Choroid plexus epithelial cell (primary cell): ENCODE measurements around the gene YLPM1.
"Not testable (repeated sequence)": the region's sequence is repeated elsewhere in the genome, so short reads cannot be mapped to it uniquely, and the experiment has no call there.

Experiments used
- DNase-seq: peaks from one replicate; pipeline ENCODE4 v3.0.0-alpha.2; 2010; ENCODE audit warnings: low read depth
- H3K4me3 ChIP-seq: 2 replicates; pipeline ENCODE4 v1.5.1; 2011; ENCODE audit warnings: low read depth, mild to moderate bottlenecking, control low read depth, low read length, moderate library complexity
- CTCF ChIP-seq: conservative IDR thresholded peaks from 2 replicates; pipeline ENCODE4 v1.5.1; 2011; ENCODE audit warnings: low read depth, mild to moderate bottlenecking, control low read depth, inconsistent platforms, low read length, moderate library complexity

YLPM1 gene

GRCh38 chr14:74735125-74735524, 28.0 kb upstream of the YLPM1 start:
- no peak for TF ChIP-seq CTCF
- no peak for DNase-seq
- H3K4me3 ChIP-seq, result no peak overlapping the region

DNA sequence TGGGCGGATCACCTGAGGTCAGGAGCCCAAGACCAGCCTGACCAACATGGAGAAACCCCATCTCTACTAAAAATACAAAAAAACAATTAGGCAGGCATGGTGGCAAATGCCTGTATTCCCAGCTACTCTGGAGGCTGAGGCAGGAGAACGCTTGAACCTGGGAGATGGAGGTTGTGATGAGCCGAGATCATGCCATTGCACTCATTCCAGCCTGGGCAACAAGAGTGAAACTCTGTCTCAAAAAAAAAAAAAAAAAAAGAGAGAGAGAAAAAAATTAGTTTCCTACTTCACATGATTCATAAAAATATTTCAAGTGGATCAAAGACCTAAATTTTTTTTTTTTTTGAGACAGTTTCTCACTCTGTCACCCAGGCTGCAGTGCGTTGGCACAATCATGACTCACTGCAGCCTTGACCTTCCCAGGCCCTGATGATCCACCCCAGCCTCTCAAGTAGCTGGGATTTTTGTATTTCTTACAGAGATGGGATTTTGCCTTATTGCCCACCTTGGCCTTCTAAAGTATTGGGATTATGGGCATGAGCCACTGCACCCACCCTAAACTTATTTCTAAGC, 25.3 kb upstream of the YLPM1 start:
- DNase-seq, result peak; percentile 19
- TF ChIP-seq CTCF, result no peak
- H3K4me3 ChIP-seq, result no peak overlapping the region

GRCh38 chr14:74739293-74740030, 23.7 kb upstream of the YLPM1 start:
- DNase-seq, result no peak
- TF ChIP-seq CTCF, result no peak
- H3K4me3 ChIP-seq, result no peak overlapping the region

DNA sequence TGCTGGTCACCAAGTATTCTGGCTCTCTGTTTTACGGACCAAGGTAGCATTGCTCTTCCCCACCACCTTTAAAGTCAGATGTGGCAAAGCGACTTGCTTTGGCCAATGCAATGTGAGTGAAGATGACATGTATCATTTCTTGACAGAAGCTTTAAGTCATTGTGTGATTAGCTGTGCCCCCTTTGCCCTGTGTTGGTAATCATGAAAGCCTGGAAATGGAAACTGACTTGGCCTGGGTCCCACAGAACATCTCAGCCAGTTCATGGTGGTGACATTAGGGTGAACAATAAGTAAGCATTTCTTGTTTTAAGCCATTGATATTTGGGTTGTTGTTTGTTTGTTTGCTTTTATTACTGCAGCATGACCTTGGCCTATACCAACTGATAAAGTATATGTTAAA, 15.9 kb upstream of the YLPM1 start:
- DNase-seq, result no peak
- TF ChIP-seq CTCF, result no peak
- no peak overlapping the region for H3K4me3 ChIP-seq

DNA sequence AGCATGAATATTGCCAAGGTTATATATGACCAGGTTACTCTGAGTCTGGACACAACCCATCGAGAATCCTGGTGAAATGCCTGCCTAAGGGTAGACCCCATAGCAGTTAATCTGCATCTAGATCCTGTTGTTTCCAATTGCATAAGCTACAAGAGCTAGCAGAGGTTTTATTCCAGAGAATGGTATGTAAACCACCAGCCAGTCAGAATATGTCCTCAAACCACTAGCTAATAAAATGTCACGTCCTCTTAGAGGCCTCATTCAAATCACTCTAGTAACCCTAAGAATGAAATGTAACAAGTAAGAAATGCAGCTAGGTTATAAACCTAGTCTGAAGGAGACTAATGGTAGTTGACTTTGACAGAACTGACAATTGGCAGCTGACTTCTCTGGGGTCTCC, 9.0 kb upstream of the YLPM1 start:
- no peak overlapping the region for H3K4me3 ChIP-seq
- no peak for DNase-seq
- TF ChIP-seq CTCF, result no peak

DNA sequence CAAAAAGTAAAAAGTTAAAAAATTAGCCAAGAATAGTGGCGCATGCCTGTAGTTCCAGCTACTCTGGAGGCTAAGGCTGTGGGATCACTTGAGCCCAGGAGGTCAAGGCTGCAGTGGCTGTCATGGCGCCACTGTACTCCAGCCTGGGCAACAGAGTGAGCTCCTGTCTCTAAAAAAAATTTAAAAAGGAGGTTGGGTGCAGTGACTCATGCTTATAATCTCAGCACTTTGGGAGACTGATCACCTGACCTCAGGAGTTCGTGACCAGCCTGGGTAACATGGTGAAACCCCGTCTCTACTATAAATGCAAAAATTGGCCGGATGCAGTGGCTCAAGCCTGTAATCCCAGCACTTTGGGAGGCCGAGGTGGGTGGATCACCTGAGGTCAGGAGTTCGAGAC, 8.2 kb upstream of the YLPM1 start:
- TF ChIP-seq CTCF, result no peak
- no peak for DNase-seq
- H3K4me3 ChIP-seq, result no peak overlapping the region

DNA sequence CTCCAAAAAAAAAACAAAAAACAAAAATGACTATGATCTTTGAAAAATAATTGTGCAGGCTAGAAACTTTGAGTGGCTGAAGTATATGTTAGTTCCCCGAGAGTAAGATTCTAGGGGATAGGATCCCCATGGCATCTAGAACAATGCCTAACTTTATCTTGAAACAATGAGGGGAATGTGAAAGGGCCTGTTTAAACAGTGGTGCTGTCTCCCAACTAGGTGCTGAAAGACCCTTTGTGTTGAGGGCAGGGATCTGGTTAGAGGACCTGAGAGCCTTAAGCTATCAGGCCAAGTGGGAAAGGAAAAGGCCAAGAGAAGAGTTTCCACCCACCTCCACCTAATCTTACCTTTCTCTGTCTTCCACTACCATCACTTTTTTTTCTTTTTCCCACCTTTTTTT, 6.8 kb upstream of the YLPM1 start:
- no peak for TF ChIP-seq CTCF
- no peak for DNase-seq
- H3K4me3 ChIP-seq, result no peak overlapping the region

- H3K4me3 ChIP-seq, DNase-seq: not testable (repeated sequence)
Observed at GRCh38 chr14:74758505-74758904, 4.6 kb upstream of the YLPM1 start.
